Measurements from ENCODE around the gene PRICKLE2. TPM values are rescaled to one million over a fixed set of nuclear protein-coding genes. Genes with fewer than 3 reads are reported as not detected.

The PRICKLE2 gene
- total RNA-seq, 1 experiment from 2014 or later: 9.6 TPM

DNA sequence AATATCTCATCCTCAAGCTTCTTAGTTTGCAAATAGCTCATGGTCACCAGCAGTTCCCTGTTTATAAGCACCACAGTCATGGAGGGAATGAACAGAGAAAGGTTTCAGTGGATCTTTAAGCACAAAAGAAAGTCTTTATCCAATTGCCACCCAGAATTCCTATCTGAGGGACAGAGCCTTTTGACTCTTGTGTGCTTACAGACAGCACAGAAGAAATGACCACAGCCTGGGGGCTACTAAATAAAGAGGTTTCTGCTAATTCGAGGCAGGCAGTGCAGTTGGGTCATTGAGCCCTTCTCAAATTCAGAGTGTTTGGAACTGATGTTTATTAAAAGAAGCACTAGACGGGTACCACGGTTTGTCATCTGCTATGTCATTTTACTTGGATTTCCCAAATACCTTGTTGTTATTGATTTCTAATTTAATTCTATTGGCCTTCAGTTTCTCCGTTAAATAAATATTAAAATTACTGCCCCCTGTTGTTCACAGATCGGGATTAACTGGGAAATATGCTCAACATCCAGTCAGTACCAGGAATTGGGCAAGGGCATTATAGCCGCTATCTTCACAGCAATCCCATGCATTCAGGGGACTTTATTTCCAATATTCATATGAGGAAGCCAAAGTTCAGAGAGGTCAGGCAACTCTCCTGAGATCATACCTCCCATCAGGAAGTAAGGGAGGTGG lies 3.6 kb downstream of the PRICKLE2 start:
- CTCF ChIA-PET: interaction anchor here (0.6 to 1.4 kb wide), 2 partner anchors 130 to 263 kb away, joined by 3 to 4 read pairs; no protein-coding TSS in a partner anchor
- Mint-ChIP-seq H3K27ac (ENCODE audit: low read depth, unreplicated experiment) (no peak overlapping the region), H3K36me3 (ENCODE audit: insufficient read depth, unreplicated experiment) (no peaks in the 10 kb centered on the region), H3K9me3 (ENCODE audit: unreplicated experiment) (no peaks in the 10 kb centered on the region), H3K4me1 (ENCODE audit: insufficient read depth, unreplicated experiment) (peaks cover 21% of the 10 kb centered on the region), H3K4me3 (ENCODE audit: unreplicated experiment) (no peak overlapping the region), H3K27me3 (ENCODE audit: insufficient read depth, unreplicated experiment) (no peaks in the 10 kb centered on the region)
- no peak for DNase-seq (ENCODE audit: unreplicated experiment)
- intact Hi-C loops (cut with micrococcal nuclease): loop anchor here (10.0 kb wide), 1 partner anchor 263 kb away; no protein-coding TSS in a partner anchor
- BruUV-seq (replicated peaks): no TSS peak
- POLR2A ChIA-PET: interaction anchor here (0.7 kb wide), 1 partner anchor 24 kb away, joined by 3 read pairs; no protein-coding TSS in a partner anchor
- TF ChIP-seq, protein P1, sequence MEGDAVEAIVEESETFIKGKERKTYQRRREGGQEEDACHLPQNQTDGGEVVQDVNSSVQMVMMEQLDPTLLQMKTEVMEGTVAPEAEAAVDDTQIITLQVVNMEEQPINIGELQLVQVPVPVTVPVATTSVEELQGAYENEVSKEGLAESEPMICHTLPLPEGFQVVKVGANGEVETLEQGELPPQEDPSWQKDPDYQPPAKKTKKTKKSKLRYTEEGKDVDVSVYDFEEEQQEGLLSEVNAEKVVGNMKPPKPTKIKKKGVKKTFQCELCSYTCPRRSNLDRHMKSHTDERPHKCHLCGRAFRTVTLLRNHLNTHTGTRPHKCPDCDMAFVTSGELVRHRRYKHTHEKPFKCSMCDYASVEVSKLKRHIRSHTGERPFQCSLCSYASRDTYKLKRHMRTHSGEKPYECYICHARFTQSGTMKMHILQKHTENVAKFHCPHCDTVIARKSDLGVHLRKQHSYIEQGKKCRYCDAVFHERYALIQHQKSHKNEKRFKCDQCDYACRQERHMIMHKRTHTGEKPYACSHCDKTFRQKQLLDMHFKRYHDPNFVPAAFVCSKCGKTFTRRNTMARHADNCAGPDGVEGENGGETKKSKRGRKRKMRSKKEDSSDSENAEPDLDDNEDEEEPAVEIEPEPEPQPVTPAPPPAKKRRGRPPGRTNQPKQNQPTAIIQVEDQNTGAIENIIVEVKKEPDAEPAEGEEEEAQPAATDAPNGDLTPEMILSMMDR (IDR thresholded peaks at IDR 0.05; ENCODE audit: unreplicated experiment): no peak

DNA sequence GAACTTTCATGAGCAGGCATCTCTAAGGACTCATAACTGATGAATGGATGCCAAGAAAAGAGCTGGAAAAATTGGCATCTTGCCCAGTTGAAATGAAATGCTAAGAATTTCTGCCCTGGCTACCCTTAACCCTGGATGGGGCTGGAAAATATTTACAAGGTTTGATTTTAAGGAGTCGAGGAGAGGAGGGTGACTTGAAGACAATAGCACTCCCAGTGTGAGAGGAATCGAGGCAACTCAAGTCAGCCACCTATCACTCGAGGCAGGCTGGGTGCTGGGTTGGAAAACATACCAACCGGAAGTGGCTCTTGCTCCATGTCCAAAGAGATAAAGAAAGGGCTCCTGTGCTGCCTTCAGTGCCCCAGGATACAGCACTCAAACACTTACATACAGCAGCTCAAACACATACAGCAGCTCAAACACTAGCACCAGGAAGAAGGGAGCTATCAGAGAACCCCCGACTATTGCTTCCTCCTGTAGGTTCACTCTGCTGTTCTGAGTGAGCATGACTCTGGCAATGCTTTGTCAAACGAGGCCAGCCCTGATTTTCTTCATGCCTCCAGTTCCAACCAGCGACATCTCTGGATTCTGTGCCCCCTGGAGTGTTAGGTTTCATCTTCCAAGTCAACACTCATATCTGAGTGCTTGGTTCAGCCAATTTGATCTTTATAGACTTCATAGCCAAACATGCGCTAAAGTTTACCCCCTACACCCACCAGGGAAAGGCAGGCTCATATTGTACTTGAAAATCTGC lies 4.9 kb downstream of the PRICKLE2 start:
- peaks cover 24% of the 10 kb centered on the region for H3K4me1 Mint-ChIP-seq (ENCODE audit: insufficient read depth, unreplicated experiment)
- no peaks in the 10 kb centered on the region for H3K9me3 Mint-ChIP-seq (ENCODE audit: unreplicated experiment)
- TF ChIP-seq, protein P1 (IDR thresholded peaks at IDR 0.05; ENCODE audit: unreplicated experiment): no peak
- intact Hi-C loops (cut with micrococcal nuclease): loop anchor here (1.0 to 10.0 kb wide), 2 partner anchors 190 to 264 kb away; no protein-coding TSS in a partner anchor
- POLR2A ChIA-PET: interaction anchor here (0.5 to 1.5 kb wide), 12 partner anchors 15 to 70 kb away, joined by 3 to 5 read pairs (median 3); no protein-coding TSS in a partner anchor
- no TSS peak for BruUV-seq (replicated peaks)
- H3K27me3 Mint-ChIP-seq (ENCODE audit: insufficient read depth, unreplicated experiment): no peaks in the 10 kb centered on the region
- peak overlapping the region; percentile 75 for H3K27ac Mint-ChIP-seq (ENCODE audit: low read depth, unreplicated experiment)
- peak overlapping the region; percentile 21 for H3K4me3 Mint-ChIP-seq (ENCODE audit: unreplicated experiment)
- no peaks in the 10 kb centered on the region for H3K36me3 Mint-ChIP-seq (ENCODE audit: insufficient read depth, unreplicated experiment)
- DNase-seq (ENCODE audit: unreplicated experiment): peak; percentile 58
- CTCF ChIA-PET: interaction anchor here (0.6 to 1.8 kb wide), 7 partner anchors 7 to 265 kb away, joined by 3 to 5 read pairs (median 4); partner anchors contain the start of gene PSMD6

DNA sequence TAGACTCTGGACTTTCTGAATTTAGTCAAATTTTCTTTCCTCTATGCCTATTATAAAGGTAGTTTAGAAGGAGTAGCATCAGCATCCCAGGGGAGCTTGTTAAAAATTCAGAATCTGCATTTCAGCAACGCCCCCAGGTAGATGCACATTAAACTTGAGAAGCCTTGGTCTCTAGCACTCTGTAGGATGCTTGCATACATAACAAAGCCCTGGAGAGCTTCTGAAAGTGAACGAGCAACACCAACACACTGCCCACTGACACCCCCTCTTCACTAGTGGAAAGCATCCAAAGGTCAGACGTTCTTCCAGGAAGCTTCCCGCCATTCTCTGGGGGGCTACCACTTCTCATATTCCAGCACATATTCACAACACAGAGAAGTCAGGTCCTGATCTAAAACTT lies 6.5 kb downstream of the PRICKLE2 start:
- intact Hi-C loops (cut with micrococcal nuclease): no loop called here
- H3K4me3 Mint-ChIP-seq (ENCODE audit: unreplicated experiment): no peak overlapping the region

More for the DNA sequence above, 6.5 kb downstream of the PRICKLE2 start:
- POLR2A ChIA-PET: no interaction called here
- CTCF ChIA-PET: interaction anchor here (0.7 to 1.4 kb wide), 4 partner anchors 9 to 125 kb away, joined by 3 to 4 read pairs (median 3); no protein-coding TSS in a partner anchor
- Mint-ChIP-seq H3K9me3 (ENCODE audit: unreplicated experiment) (no peaks in the 10 kb centered on the region), H3K27ac (ENCODE audit: low read depth, unreplicated experiment) (no peak overlapping the region), H3K27me3 (ENCODE audit: insufficient read depth, unreplicated experiment) (no peaks in the 10 kb centered on the region), H3K4me1 (ENCODE audit: insufficient read depth, unreplicated experiment) (peaks cover 32% of the 10 kb centered on the region), H3K36me3 (ENCODE audit: insufficient read depth, unreplicated experiment) (no peaks in the 10 kb centered on the region)
- TF ChIP-seq, protein P1 (IDR thresholded peaks at IDR 0.05; ENCODE audit: unreplicated experiment): no peak
- BruUV-seq (replicated peaks): no TSS peak
- DNase-seq (ENCODE audit: unreplicated experiment): no peak

Measured in MCF 10A (cell line).